ENCODE data around the gene SLC25A22. TPM values are rescaled to one million over a fixed set of nuclear protein-coding genes. Genes with fewer than 3 reads are reported as not detected.
A peak's percentile ranks its signal among the peaks of the same experiment; 100 is the strongest.

SLC25A22 gene
- total and polyA plus RNA-seq, 10 of the 15 experiments (the other 5 are each of a cell fraction or from before 2014, with no cell fraction given) = 0.27 to 27.0 (median 8.2) TPM

- FAIRE-seq = no peak
- ChIA-PET POLR2A (interaction anchor here (0.9 to 2.5 kb wide), 6 partner anchors 9 to 49 kb away, joined by 3 to 10 read pairs (median 6); no protein-coding TSS in a partner anchor), CTCF (interaction anchor here (0.6 to 1.5 kb wide), 7 partner anchors 7 to 87 kb away, joined by 3 to 8 read pairs (median 4); partner anchors contain the start of genes DEAF1 and TMEM80), RAD21 (ENCODE audit: unreplicated experiment) (interaction anchor here (1.9 kb wide), 2 partner anchors 48 to 51 kb away, joined by 4 to 9 read pairs; no protein-coding TSS in a partner anchor), SMC1A (ENCODE audit: uncharacterized antibody, unreplicated experiment) (interaction anchor here (1.3 to 2.4 kb wide), 3 partner anchors 9 to 16 kb away, joined by 4 to 10 read pairs (median 8); no protein-coding TSS in a partner anchor)
- BruUV-seq (replicated peaks) = no TSS peak
- Histone ChIP-seq H3K36me3 (ENCODE audit: control insufficient read depth in 2 of 2, insufficient read depth in 2 of 2, low read length in 1 of 2) (no peaks in the 10 kb centered on the region), H3K9ac (ENCODE audit: control insufficient read depth, insufficient read depth, low read length) (peak overlapping the region; percentile 80), H4K20me1 (ENCODE audit: control insufficient read depth, insufficient read depth) (peaks cover 2% of the 10 kb centered on the region; the same call in 1 of the 2 replicates), H3K27me3 (replicated peaks in 1 of 2; ENCODE audit: control insufficient read depth in 2 of 2, insufficient read depth in 2 of 2, low read length in 1 of 2) (no peaks in the 10 kb centered on the region), H3K4me3 (peak overlapping the region; percentile 90), H3K4me2 (ENCODE audit: control insufficient read depth, insufficient read depth) (peak overlapping the region; percentile 95), H3K27ac (ENCODE audit: control insufficient read depth, insufficient read depth) (peak overlapping the region; percentile 81), H2AFZ (ENCODE audit: control insufficient read depth, low read depth, low read length) (peak overlapping the region; percentile 93), H3K9me3 (replicated peaks; ENCODE audit: control insufficient read depth, insufficient read depth, low read length) (no peaks in the 10 kb centered on the region), H3K4me1 (ENCODE audit: control insufficient read depth, insufficient read depth, low read length) (peaks cover 4% of the 10 kb centered on the region), H3K79me2 (ENCODE audit: control insufficient read depth, insufficient read depth, low read length) (peaks cover 47% of the 10 kb centered on the region)
- intact Hi-C loops (cut with micrococcal nuclease; ENCODE audit: unreplicated experiment) (loop anchor here (5.0 kb wide), 1 partner anchor 49 kb away; the partner anchor contains the start of gene SLC25A22), in situ Hi-C loops (cut with MboI) (no loop called here)
- no peak for DNase-seq (ENCODE audit: low read depth, low spot score)
- WGBS (ENCODE audit: insufficient coverage, insufficient replicate concordance, low lambda C conversion rate, missing lambda C conversion rate) = 2% methylated on average over 18 of the region's 18 CpGs
- ATAC-seq = peak; percentile 35
- peak; percentile 67 for TF ChIP-seq RUNX3 (IDR thresholded peaks at IDR 0.05; ENCODE audit: low read length)
- TF ChIP-seq MAX (IDR thresholded peaks at IDR 0.05; ENCODE audit: low read depth, low read length) = no peak
- 0 out of 2 replicates have a peak, but pooled peaks have one; percentile 53 for TF ChIP-seq MXI1 (IDR thresholded peaks at IDR 0.05; ENCODE audit: low read depth, low read length)
- no peak for TF ChIP-seq BRCA1 (IDR thresholded peaks at IDR 0.05; ENCODE audit: low read depth, low read length)
- no peak for TF ChIP-seq KDM1A (IDR thresholded peaks at IDR 0.05; ENCODE audit: borderline replicate concordance)
Measured at GRCh38 chr11:748007-748359, 50.1 kb downstream of the SLC25A22 start.
